ENCODE results near the gene ATXN10.

Gene ATXN10

DNA sequence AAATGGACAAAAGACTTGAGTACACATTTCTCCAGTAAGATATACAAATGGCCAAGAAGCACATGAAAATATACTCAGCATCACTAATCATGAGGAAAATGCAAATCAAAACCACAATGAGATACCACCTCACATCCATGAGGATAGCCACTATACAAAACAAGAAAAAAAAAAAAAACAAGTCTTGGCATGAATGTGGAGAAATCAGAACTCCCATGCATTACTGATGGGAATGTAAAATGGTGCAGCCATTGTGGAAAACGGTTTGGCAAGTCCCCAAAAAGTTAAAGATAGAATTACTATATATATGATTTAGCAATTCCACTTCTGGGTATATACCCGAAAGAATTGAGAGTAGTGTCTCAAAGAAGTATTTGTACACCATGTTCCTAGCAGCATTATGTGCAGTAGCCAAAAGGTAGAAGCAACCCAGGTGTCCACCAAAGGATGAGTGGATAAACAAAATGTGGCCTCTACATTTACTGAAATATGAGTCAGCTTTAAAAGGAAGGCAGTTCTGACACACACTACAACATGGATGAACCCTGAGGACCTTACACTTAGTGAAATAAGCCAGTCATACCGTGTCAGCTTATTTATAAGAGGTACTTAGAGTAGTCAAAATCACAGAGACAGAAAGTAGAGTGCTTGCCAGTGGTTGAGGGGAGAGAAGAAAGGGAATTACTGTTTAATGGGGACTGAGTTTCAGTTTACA, 159.1 kb downstream of the ATXN10 start:
- no peak for DNase-seq (ENCODE audit: low spot score)

DNA sequence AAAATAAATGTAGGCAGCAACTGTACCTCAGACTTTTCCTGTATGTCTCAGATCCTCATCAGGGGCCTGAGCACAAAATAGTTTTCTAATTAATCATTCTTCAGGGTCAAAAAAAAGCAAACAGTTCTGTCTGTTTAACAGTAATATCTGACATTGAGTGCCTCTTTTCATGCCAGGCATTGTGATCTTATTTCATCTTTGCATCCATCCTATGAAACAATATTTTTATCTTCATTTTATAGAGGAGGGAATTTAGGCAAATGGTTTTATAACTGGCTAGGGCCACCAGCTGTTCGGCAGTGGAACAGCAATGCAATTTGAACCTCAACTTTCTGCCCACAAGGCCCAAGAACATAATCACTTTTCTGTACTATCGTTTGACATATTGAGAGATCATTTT, 159.8 kb downstream of the ATXN10 start:
- no peak for DNase-seq (ENCODE audit: low spot score)

DNA sequence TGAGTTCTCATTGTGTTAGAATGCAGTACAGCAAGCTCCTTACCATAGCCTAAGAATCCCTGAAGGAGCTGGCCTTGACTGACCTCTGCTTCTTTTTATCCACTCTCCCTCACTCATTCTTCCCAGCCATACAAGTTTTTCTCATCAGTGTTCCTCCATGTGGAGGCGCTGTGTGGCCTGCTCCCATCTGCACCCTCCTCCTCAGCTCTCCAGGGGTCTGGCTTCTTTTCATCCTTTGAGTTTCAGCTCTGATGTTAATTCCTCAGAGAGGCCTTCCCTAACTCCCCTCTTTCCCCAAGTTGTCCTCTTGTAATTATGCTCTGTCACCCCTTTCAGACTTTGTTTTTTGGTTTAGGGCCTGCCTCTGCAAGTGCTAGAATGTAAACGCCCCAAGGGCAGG, 160.5 kb downstream of the ATXN10 start:
- DNase-seq (ENCODE audit: low spot score), result no peak

DNA sequence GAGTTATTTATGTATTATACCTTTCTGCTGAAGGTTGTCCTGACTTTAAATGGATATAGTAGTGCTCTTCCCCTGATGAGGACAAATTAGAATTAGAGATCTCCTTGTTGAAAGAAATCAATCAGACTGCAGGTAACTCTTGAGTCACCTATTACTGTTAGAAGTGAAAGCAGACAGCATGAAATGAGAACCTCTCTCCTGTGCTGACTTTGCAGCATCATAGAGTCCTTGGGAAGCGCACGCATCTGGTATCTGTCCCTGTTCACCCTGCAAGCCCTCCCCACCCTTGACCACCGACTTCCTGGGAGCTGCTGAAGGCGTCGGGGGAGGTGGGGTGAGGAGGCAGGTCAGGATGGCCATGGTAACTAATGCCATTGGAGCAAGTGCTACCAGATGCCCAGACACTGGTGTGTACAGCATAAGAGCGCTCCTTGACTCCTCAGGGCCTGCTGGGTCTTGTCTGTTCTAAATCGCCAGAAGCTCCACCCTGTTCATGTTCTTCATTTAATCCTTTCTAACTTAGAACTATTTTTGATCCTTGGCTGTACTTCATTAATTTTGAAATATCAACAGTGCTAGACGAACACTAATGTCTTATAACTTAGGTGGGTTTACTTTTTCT, 161.4 kb downstream of the ATXN10 start:
- no peak for DNase-seq (ENCODE audit: low spot score)

DNA sequence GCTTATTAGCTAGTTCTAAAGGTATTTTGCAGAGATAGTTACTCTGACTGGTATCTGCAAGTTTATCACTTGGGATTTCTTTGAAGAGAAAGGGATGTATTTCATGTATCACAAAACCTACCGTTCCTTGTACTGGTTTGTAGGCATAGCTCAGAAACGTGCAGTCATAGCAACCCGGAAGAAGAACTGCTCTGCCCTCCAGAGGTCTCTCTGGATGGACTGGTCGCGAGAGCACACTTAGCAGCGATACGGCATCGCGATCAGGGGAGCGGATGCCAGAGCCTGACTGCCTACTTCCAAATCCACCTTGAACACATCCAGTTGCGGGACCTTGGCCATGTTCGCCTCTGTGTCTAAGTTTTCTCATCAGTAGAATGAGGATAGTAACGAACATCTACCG, 162.0 kb downstream of the ATXN10 start:
- no peak for DNase-seq (ENCODE audit: low spot score)

DNA sequence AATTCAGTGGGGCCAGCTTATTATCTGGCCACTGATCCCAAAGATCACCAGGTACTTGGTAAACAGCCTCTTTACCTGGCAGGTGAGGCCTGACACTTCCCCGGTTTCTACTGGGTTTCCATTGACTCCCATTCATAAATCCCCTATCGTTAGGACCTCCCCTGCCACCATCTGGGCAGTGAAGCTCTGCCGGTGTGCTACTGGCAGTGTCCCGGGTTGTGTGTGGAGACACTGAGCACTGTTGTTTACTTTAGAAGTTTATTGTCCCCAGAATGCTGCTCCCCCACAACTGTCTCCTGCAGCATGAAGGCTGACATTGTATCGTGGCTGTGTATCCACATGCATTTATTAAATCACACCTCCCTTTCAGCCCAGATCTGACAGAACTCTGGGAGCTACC, 162.6 kb downstream of the ATXN10 start:
- no peak for DNase-seq (ENCODE audit: low spot score)

DNA sequence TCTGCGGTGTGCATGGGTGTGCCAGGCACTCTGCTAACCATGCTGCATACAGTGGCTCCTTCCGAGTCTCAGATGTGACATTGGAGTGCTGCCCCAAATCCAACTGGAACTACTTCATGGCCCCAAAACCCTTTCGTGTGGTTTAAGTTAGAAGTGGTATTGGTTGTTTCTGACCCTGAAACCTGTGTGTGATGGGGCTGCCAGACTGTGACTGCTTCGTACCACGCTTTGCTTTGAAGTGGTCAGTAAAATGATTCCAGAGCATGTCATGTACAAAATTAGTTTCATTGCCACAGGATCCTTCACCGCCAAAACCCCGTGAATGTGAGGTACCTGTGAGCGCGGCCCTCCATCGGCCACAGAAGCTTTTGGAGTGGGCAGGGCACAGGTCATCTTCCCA, 163.2 kb downstream of the ATXN10 start:
- no peak for DNase-seq (ENCODE audit: low spot score)

DNA sequence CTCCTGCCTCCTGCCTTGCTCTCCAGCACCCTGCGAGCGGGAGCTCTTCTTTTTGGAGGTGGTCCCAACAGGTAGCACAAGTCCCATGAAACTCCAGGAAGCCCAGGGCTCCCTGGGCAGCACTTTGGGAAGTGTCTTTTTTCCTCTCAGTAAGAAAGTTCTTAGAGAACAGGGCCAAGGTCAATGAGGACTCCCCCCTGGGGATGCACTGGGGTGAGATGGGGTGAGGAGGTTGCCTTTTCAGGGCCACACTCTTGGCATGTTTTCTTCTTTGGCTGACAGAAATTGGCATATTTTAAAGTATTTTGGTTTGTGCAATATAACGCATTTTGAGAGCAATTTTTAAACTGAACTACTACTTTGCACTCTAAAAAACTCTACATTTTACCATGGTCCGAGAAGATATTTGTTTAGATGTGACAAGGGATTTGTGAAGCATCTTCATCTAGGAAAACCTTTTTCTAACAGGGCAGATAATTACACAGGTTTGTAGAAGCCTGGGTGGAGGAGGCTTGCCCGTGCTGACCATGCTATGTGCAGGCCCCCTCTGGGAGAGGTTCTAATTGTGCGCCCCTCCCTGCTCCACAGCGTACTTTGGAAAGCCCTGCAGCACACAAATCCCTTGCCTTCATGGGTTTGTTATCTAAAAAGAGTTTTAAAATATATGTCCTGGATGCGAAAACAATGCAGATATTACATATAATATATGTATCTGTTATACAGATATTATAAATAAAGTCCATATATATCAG, 165.0 kb downstream of the ATXN10 start:
- no peak for DNase-seq (ENCODE audit: low spot score)

DNA sequence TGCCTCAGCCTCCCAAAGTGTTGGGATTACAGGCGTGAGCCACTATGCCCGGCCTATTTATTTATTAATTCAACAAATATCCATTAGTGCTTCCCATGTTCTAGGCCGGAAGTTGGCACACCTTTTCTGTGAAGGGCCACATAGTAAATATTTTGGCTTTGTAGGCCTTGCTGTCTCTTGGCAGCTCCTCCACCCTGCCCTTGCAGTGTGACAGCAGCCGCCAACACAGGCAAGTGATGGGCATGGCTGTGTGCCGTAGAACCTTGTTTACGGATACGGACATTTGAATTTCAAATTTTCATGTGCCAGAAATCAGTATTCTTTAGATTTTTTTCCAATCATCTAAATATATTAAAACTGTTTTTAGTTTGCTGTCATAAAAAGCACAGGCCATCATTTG, 165.9 kb downstream of the ATXN10 start:
- DNase-seq (ENCODE audit: low spot score), result no peak

DNA sequence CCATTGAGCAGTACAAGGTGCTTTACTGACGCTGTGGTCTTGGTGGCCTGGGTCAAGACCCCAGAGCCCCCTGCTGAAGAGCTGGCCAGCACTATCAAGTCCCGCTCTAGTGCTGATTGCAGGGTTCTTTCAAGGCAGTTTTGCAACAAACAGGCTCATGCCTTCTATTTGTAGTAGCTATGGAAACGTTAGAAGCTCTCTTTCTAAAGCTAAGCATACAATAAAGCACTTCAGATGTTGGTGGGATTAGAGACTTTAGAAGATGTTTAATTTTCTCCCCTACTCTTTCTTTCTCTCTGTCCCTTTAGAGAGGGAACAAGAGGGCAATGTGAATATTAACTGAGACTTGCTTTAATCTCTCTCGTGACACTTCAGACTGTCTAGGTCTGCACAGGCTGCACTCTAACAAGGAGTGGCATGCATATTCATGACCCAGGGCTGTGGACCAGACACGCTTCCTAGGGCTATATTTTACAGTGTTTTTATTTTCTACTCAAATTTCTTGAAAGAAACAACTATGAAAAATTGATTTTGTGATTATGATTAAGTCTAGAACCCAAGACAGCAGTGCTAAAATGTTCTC, 166.8 kb downstream of the ATXN10 start:
- no peak for DNase-seq (ENCODE audit: low spot score)

DNA sequence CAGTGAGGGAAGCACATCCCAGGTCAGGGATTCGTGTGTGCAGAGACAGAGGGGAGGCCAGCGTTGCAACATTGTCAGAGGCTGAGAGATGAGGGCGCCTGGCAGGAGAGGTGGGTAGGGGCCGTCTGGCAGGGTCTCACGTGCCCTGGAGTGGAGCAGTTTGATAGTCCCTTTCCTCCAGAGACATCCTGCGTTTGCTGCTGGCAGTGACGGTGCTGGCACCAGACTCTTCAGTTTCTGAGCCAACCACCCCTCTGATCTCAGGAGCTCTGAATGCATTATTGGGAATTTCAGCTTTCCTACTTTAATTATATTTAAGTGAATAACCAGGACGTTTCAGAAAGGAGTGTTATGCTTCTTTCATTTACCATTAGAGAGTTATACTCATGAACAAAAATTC, 168.8 kb downstream of the ATXN10 start:
- no peak for DNase-seq (ENCODE audit: low spot score)

DNA sequence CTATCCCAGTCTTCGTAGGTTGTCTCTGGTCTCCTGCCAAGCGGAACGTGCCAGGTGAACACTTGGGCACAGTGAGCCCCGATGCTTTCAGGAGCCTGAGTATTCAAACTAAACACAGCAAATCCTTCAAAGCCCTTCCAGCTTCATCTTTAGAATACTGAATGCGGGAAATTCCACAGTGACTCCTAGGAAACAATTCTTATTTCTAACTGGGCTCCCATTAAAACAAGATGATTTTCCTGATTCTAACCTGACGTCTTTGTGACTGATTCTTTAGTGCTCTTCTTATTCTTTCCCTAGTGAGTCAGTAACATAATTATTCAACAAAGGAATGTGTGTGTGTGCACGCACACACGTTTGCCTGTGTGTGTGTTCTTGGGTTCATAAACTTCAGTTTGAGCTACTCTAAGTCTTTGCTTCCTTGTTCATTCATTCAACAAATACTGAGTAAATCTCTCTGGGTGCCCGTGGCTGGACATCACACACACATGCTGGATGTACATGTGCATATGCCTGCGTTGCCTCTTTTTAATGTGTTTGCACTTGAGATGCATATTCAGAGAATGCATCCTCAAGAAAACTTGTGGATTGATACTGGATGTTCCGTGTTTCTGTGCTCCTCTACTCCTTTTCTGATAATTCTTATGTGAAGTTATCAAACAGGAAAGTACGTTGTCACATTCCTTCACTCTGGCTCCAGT, 170.8 kb downstream of the ATXN10 start:
- DNase-seq (ENCODE audit: low spot score), result no peak

DNA sequence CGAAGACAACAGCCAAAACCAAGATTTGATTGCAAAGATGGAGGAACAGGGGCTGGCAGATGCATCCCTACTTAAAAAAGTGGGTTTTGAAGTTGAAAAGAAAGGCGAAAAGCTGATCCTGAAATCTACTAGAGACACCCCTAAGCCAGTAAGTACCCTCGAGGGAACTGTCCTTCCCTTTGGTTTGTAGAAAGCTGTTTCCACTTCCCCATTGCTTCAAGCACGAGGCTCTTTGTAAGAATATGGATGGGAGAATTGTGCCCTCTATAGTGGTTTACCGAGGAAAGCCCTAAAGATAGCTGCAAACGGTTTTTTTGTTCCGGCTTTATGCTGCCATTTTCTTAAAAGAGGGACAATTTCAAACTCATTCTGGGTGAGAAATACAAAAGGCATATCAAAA, 171.4 kb downstream of the ATXN10 start:
- no peak for DNase-seq (ENCODE audit: low spot score)

DNA sequence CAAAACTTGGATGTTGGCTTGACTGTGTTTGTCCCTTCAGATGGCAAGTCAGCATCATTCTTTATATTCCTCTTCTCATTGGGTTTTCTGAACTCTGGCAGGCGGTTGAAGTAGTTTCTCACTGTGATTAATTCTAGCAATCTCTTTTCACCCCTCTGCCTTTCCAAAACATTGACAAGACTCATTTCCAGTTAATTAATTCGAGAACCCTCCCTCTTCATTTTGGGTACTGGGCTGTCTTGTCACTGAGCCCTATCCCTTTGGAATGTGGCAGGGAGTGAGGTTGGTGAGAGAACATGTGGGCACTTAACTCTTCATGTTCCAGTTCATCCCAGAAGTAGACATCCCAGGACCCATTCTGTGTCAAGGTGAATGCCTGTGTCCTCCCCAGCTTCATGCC, 172.4 kb downstream of the ATXN10 start:
- DNase-seq (ENCODE audit: low spot score), result no peak

DNA sequence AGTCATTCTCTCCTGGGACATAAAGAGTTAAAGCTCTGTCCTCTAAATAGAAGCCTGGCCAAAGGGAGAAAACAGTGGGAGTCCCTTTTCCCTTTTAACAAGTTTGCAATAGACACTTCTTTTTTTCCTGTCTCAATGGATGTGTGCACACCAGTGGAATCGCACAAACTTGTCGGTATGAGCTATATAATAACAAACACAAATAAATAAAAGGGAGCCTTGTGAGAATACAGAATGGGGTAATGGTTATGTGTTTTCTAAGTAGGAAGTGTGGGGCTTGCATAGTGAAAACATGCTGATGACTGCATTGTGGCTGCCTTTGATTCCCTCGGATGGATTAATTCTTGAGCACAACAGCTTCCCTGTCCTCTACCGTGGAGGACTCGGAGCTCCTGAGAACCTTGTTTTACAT, 173.4 kb downstream of the ATXN10 start:
- no peak for DNase-seq (ENCODE audit: low spot score)

DNA sequence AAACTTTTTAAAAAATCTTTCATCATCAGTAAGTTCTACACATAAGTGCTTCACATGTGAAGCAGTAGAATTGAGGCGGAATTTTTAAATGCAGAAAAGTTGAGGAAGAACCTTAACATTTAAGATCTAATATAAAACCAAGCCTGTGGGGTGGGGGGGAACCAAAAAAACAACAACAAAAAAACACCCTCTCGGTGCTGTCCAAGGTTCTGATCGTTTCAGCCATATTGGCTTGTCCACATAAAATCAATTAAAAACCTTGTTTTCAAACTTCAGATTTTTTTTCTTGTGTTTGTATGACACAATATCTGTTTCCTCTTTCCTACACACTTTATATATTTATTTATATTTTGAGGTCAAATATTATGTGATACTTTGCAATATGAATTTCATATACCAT, 175.3 kb downstream of the ATXN10 start:
- no peak for DNase-seq (ENCODE audit: low spot score)

DNA sequence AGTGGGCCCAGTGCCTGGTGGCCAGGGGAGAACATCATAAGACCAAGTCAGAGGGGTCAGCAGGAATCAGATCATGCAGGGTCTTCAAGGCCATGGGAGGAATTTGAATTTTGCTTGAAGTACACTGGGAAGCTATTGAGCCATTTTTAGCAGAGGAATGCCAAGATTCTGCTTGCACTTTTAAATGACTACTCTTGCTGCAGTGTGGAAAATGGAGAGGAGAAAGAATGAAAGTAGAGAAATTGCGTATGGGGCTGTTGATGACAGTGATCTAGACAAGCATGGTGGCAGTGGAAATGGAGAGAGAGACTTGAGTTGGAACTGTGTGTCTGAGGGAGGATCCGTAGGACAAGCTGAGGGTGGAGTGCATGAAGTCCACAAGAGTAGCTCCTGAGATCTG, 177.3 kb downstream of the ATXN10 start:
- no peak for DNase-seq (ENCODE audit: low spot score)

DNA sequence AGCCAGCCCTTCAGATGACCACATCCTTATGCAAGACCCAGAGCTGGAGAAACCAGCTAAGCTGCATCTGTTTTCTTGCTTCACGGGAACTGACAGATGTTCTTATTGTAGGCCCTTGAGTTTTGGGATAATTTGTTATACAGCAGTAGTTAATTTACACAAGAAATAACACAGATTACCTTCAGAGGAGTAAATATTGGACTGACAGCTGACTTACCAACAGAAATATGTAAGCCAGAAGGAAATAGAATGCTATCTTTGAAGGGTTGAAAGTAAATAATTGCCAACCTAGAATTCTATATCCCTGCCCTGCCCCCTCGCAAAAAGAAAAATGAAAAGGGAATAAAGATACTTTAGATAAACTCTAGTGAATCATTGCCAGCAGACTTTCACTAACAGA, 181.2 kb downstream of the ATXN10 start:
- DNase-seq (ENCODE audit: low spot score), result no peak

DNA sequence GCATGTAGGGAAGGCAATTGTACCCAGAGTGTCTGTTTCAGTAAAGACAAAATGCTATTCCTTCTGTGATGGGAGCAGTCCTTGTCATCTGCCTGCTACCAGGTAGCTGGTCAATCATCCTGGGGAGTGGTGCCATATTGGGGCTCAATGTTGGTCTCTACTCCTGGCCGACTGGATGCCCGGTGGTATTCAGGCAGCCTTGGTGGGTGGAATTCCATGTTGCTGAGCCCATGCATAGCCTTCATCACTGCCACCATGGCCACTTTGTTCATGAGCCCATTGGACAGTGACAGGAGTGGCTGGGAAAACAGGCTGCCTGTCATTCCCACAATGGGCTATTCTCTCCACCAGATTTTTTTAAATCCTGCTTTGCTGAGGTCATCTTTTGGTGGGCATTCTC, 184.3 kb downstream of the ATXN10 start:
- DNase-seq (ENCODE audit: low spot score), result no peak

DNA sequence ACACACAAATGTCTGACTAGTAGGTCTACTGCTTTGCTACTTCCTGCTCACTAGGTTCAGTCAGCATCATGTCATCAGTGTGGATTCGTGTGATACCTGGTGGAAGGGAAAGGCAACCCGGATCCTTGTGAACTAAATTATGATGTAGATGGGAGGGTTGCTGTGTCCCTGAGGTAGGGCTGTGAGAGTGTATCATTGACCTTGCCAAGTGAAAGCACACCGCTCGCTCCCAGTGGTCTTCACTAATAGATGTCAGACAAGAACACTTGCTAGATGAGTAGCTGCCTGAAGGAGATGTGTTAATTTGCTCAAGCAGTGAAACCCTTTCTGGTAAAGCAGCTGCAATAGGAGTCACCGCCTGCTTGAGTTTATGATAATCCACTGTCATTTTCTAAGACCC, 185.9 kb downstream of the ATXN10 start:
- no peak for DNase-seq (ENCODE audit: low spot score)

DNA sequence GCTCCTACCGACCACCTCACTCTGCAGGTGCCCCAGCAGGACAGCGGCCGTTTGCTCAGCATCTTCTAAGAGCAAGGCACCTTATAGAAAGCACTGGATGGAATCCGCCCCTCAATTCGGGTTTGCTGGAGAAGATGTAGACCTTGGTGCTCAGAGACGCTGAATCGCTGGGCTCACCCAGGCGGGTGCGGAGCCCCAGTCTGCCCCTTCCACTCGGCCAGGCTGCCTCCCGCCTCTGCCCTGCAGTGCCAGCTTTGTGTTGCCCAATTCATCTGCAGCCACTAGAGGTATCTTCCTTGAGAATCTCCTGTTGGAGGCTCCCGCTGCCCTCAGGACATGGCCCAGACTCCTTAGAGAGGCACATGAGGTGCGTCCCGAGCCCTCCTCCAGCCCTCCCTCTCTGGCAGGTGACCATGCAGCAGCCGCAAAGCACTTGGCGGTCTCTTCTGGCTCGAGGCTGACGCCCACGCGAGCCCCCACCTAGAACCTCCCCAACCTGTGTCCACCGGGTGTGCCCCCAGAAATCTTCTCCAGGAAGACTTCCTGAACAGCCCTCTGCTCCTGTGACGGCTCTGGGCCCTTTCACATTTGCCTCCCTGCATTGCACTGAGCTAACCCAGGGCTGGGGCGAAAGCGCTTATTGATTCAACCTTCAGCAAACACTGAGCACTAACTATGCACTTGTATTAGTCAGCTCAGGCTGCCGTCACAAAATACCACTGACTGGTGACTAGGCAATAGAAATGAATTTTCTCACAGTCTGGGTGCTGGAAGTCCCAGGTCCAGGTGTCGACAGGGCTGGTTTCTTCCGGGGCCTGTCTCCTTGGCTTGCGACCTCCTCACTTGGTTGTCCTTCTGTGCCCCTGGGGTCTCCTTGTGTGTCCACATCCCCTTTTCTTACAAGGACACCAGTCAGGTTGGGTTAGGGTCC, 187.9 kb downstream of the ATXN10 start:
- no peak for DNase-seq (ENCODE audit: low spot score)

All from AG08396 (cell line).